DLD1 (cell line): Measurements from ENCODE around the gene CX3CL1.

Source experiments
- in situ Hi-C: cut with HindIII; loops from 2 replicates; pipeline ENCODE4 v1.10.0; 2017; ENCODE audit warnings: low sequenced_read_pairs

CX3CL1 gene

GRCh38 chr16:57372372-57373116, at the start of gene CX3CL1:
Gene CX3CL1, plus strand, starts transcription at chr16:57372490. Its CDS starts 79 bp downstream, at chr16:57372569.
- in situ Hi-C loops: no loop called here

GRCh38 chr16:57324749-57325148, 47.5 kb upstream of the CX3CL1 start:
- in situ Hi-C loops: no loop called here

- in situ Hi-C loops: no loop called here
Observed at GRCh38 chr16:57325458-57325857, 46.8 kb upstream of the CX3CL1 start.

- in situ Hi-C loops: no loop called here
Observed at GRCh38 chr16:57329718-57330327, 42.5 kb upstream of the CX3CL1 start.

GRCh38 chr16:57331355-57331754, 40.9 kb upstream of the CX3CL1 start:
- in situ Hi-C loops: no loop called here

GRCh38 chr16:57333402-57333801, 38.9 kb upstream of the CX3CL1 start:
- in situ Hi-C loops: no loop called here

GRCh38 chr16:57335366-57335765, 36.9 kb upstream of the CX3CL1 start:
- in situ Hi-C loops: no loop called here

- in situ Hi-C loops: loop anchor here (10.0 kb wide), 1 partner anchor 54 kb away; no protein-coding TSS in a partner anchor
Observed at GRCh38 chr16:57341062-57341440, 31.2 kb upstream of the CX3CL1 start.

- in situ Hi-C loops: loop anchor here (10.0 kb wide), 1 partner anchor 53 kb away; no protein-coding TSS in a partner anchor
Observed at GRCh38 chr16:57341441-57342303, 30.6 kb upstream of the CX3CL1 start.

- in situ Hi-C loops: loop anchor here (10.0 kb wide), 1 partner anchor 52 kb away; no protein-coding TSS in a partner anchor
Observed at GRCh38 chr16:57342606-57343005, 29.7 kb upstream of the CX3CL1 start.

GRCh38 chr16:57343221-57343620, 29.1 kb upstream of the CX3CL1 start:
- in situ Hi-C loops: loop anchor here (10.0 kb wide), 1 partner anchor 52 kb away; no protein-coding TSS in a partner anchor

- in situ Hi-C loops: loop anchor here (10.0 kb wide), 1 partner anchor 51 kb away; no protein-coding TSS in a partner anchor
Observed at GRCh38 chr16:57344094-57344493, 28.2 kb upstream of the CX3CL1 start.

GRCh38 chr16:57345021-57345420, 27.3 kb upstream of the CX3CL1 start:
- in situ Hi-C loops: loop anchor here (10.0 kb wide), 1 partner anchor 50 kb away; no protein-coding TSS in a partner anchor

- in situ Hi-C loops: loop anchor here (10.0 kb wide), 1 partner anchor 49 kb away; no protein-coding TSS in a partner anchor
Observed at GRCh38 chr16:57345666-57346204, 26.6 kb upstream of the CX3CL1 start.

- in situ Hi-C loops: loop anchor here (10.0 kb wide), 1 partner anchor 47 kb away; no protein-coding TSS in a partner anchor
Observed at GRCh38 chr16:57347858-57348257, 24.4 kb upstream of the CX3CL1 start.

- in situ Hi-C loops: loop anchor here (10.0 kb wide), 1 partner anchor 46 kb away; no protein-coding TSS in a partner anchor
Observed at GRCh38 chr16:57348327-57348726, 24.0 kb upstream of the CX3CL1 start.

GRCh38 chr16:57349212-57350031, 22.9 kb upstream of the CX3CL1 start:
- in situ Hi-C loops: loop anchor here (10.0 kb wide), 1 partner anchor 45 kb away; no protein-coding TSS in a partner anchor

GRCh38 chr16:57352636-57353047, 19.6 kb upstream of the CX3CL1 start:
- in situ Hi-C loops: no loop called here

- in situ Hi-C loops: no loop called here
Observed at GRCh38 chr16:57354311-57354710, 18.0 kb upstream of the CX3CL1 start.
